ENCODE measurements around the gene RALGPS2.

RALGPS2 gene

DNA sequence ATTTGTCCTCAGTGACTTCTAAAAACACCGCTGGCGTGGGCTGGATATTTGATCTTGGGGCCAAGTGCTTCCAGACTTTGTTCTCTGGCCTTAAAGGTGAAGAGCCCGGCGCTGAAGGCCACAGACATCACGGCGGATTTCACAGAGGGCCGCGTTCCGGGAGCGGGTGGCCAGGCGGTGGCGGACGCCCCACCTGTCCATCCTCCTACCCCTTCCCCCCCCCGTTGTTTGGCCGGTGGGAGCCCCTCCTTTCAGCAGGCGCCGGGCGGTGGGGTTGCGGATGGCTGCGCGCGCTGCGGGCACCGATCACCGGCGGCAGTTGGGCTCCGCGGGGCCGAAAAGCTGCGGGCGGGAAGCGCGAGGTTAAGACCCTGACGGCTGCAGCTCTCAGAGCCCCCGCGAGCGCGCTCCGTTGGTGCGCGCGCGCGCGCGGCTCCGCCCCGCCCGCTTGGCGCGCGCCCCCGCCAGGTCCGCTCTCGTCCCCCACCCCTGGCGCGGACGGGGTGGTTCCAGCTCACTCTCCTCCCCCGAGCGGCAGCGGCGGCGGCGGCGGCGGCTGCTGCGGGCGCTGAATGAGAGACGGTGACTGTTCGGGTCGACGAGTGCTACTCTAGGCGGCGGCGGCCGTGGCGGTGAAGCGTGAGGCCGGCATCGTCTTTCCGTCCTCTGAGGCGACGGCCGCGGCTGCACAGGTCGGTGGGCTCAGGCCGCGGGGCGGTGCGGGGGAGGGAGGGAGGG, at the start of gene RALGPS2:
TSS of gene RALGPS2 (plus strand) at position 517 of the 738 bp plus-strand sequence. CDS start 51,521 bp downstream, outside the sequence.
- DNase-seq: peak; percentile 74 to 97

GRCh38 chr1:178679237-178679636, 45.8 kb upstream of the RALGPS2 start:
- DNase-seq: no peak

DNA sequence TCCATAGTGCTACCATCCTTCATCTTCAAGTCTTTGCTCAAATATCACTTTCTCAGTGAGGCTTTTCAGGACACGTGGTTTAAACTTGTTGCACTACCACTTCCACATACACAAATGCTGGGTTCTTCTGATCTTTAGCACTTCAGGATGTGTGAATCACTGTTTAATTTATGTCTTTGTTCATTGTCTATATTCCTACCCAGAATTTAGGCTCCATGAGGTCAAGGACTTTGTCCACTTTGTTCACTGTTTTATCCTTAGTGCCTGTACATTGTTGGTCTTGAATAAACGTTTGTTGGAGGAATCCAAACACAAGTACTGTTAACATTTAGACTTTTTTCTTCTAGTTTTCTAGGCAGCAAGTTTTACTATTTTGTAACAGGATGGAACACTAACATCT, 42.6 kb upstream of the RALGPS2 start:
- no peak for DNase-seq

DNA sequence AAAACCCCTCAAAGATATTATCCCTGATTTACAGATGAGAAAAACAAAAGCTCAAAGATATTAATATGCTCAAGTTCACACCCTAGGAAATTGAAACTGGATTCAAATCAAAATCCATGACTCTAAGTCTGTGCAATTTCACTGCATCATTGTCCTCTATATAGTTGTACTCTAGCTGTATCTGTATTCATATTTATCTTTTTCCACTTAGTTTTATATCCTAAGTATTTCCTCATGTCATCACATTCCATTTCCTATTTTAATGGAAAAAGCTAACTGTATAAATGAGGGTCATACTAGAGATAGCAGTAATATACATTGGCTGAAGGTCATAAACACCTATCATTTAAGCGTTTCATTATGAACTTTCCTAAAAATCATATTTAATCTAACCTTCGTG, 42.2 kb upstream of the RALGPS2 start:
- no peak for DNase-seq

DNA sequence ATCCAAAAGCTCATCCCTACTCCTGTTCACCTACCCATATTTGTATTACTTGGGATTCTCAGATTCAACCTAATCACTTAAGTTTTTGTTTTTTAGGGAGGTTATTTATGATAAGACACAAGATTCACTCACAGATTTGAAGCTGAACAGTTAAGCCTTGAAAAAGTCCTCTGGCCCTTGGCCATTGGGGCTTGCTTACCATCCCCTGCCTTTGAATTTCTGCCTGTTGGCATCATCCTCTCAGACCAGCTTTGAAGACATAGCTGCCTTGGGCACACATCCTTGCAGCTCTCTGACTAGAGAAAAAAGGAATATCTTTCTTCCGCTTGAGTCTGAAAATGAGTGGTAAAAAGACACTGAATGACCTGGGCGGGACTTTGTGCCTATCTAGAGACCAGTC, 41.8 kb upstream of the RALGPS2 start:
- no peak for DNase-seq

DNA sequence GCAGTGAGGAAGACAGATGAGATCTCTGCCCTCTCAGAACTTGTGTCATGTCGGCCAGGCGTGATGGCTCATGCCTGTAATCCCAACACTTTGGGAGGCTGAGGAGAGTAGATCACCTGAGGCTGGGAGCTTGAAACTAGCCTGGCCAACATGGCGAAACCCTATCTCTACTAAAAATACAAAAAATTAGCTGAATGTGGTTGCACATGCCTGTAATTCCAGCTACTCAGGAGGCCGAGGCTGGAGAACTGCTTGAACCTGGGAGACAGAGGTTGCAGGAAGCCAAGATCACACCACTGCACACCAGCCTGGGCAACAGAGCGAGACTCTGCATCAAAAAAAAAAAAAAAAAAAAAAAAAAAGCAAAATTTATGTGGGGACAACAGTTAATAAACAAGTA, 40.9 kb upstream of the RALGPS2 start:
- no peak for DNase-seq

- DNase-seq: no peak
These were observed 40.5 kb upstream of the RALGPS2 start for GRCh38 chr1:178684542-178685000.

GRCh38 chr1:178686407-178686806, 38.6 kb upstream of the RALGPS2 start:
- DNase-seq: no peak

DNA sequence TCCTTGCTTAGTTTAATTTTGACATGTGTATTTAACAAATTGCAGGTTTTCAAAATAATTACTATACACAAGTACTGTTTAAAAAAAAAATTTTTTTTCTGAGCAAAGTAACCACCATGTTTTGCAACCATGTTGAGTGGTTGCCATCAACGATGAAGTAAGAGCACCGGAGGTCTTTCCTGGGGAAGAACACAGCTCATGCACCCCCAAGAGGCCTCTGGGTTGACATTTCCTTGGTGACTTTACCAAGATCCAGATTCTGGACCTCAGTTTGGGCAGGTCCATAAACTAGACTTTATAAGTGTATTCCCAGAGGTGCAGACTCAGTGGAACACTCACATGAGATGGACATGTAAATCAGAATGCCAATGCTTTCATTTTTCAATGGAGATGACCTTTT, 36.8 kb upstream of the RALGPS2 start:
- no peak for DNase-seq

DNA sequence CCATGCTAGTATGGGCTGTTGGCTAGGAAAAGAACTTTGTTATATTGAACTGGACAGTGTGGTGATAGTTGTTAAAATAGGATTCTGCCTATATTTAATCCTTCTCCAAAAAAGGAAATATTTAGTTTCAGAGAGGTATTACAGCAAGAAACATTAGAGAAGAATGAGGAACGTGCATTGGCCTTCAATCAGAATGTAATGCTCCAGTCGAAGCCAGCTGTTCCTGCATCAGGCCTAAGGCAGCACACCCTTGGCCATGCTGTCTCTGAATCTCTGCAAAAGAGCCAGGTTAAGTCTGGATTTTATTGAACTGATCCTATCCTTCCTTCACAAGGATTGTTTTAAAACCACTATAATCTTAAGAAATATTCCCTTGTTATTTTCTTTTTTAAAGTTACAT, 35.3 kb upstream of the RALGPS2 start:
- DNase-seq: no peak

GRCh38 chr1:178690496-178690895, 34.5 kb upstream of the RALGPS2 start:
- DNase-seq: no peak

DNA sequence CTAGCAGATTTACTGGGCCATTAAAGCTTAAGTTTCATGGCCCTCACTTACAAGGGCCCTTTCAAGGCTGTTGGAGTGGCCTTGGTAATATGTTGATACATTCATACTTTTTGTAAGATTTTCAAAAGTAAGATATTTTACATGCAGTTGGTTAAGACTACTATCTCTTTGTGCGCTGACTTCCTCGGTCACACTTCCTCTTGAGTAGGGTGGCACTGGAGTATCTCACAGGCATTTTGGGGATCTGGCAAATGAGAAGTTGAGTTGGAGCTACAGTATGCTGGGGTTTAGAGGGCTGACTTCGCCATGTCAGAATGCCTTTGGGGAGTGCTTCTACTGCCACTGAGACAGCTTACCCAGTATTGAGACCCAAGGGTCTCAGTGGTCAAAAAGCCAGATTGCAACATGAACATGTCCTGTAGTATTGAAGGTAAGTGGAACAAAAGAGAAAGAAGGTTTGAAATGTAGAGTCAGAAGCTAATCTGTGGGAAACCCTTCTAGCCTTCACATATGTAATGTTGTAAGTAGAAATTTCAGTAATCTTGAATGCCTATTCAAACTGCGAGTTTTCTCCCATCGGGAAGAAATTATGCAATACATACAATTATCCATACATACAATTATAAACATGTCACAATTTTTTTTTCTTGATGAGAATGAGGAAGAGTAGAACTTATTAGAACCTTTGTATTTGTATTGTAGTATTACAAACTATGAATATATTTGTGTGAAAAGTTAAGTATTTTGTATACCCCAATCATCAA, 32.3 kb upstream of the RALGPS2 start:
- DNase-seq: no peak

DNA sequence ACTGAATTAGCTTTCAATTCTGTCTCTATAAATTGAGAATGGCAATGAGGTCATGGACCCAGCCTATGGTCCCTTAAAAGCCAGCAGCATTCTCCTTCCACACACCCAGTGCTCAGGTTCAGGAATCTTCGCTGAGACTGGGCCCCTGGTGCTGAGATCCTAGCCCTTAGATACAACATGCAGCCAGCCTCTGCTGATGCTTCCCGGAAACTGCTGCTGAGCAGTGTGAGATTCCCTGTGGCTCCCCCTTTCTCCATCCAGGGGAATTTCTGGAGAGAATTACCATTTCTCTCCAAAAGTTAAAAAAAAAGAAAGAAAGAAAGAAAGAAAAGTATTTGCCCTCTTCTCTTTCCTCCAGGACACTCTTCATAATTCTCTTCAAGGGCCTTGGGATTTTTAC, 31.7 kb upstream of the RALGPS2 start:
- no peak for DNase-seq

DNA sequence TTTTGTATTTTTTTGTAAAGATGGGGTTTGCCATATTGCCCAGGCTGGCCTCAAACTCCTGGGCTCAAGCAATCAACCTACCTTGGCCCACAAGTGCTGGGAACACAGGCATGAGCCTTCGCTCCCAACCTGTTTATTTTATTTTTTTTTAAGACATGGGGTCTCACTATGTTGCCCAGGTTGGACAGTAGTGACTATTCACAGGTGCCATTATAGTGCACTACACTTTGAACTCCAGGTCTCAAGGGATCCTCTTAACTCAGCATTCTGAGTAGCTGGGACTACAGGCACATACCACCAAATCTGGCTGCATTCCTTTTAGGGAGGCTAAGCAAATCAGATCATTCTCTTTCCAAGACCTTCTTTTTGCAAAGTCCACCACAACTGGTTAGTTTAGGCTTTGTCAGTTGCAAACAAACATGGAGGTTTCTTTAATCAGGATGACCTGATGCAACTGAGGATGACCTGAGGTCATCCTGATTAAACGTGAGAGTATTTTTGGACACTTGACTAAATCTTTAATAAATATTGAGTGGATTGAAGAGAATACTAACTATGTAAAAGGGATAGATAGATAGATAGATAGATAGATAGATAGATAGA, 30.0 kb upstream of the RALGPS2 start:
- DNase-seq: no peak

- DNase-seq: no peak
These were observed 22.9 kb upstream of the RALGPS2 start for GRCh38 chr1:178702146-178702545.

GRCh38 chr1:178704833-178705232, 20.2 kb upstream of the RALGPS2 start:
- peak; percentile 80 to 86 for DNase-seq

GRCh38 chr1:178706432-178706831, 18.6 kb upstream of the RALGPS2 start:
- DNase-seq: no peak

DNA sequence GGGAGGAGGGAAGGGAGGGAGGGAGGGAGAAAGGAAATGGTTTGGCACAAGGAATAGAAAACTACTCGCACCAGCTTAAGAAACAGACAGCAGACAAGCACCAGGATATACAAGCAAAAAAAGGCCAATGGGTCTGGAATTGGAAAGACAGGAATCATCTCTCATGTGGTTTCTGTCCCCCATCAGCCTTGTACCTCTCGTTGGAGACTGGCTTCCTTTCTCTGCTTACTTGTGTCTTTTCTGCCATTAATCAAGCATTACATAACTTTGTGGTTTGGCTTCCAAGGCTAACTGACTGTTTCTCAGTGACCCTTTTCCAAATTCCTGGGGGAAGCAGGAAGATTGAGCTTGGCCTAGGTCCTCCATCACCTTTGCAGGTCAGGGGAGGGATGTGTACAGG, 11.8 kb upstream of the RALGPS2 start:
- DNase-seq: no peak

- DNase-seq: no peak
These were observed 10.6 kb upstream of the RALGPS2 start for GRCh38 chr1:178714453-178714852.

- DNase-seq: no peak
These were observed 8.9 kb upstream of the RALGPS2 start for GRCh38 chr1:178716111-178716510.

GRCh38 chr1:178718520-178718919, 6.5 kb upstream of the RALGPS2 start:
- no peak for DNase-seq

- DNase-seq: no peak
These were observed 1.5 kb upstream of the RALGPS2 start for GRCh38 chr1:178723546-178723945.

GRCh38 chr1:178724376-178724727, 692 bp upstream of the RALGPS2 start:
- peak in 1 of 2 experiments; percentile 44 for DNase-seq

Measured in NCI-H526 (cell line).